HEK293 (cell line): ENCODE data around the gene RNASET2.

Source experiments
- PRDM1 ChIP-seq: fragments of 450-650 bp; formaldehyde crosslinking; IDR thresholded peaks from 2 replicates; pipeline ENCODE4; 2016; ENCODE audit warnings: missing biosample characterization, missing genetic modification characterization
- YY1 ChIP-seq: fragments of 450-650 bp; formaldehyde crosslinking; IDR thresholded peaks from 2 replicates; pipeline ENCODE4 v1.5.1; 2018; ENCODE audit warnings: missing biosample characterization, missing genetic modification characterization
- ZNF23 ChIP-seq: fragments of 450-650 bp; formaldehyde crosslinking; IDR thresholded peaks from 2 replicates; pipeline ENCODE4 v1.5.1; 2016; ENCODE audit warnings: missing biosample characterization, missing genetic modification characterization, borderline replicate concordance
- ZNF324 ChIP-seq: fragments of 450-650 bp; formaldehyde crosslinking; IDR thresholded peaks from 2 replicates; pipeline ENCODE4 v1.5.1; 2016; ENCODE audit warnings: missing biosample characterization, missing genetic modification characterization
- ZNF37A ChIP-seq: fragments of 450-650 bp; IDR thresholded peaks from 2 replicates; pipeline ENCODE4 v1.5.1; 2018; ENCODE audit warnings: missing biosample characterization, missing genetic modification characterization
- ZNF510 ChIP-seq: fragments of 450-650 bp; formaldehyde crosslinking; IDR thresholded peaks from 2 replicates; pipeline ENCODE4 v1.5.1; 2018; ENCODE audit warnings: mild to moderate bottlenecking, missing genetic modification characterization, missing biosample characterization; ENCODE audit not compliant: insufficient replicate concordance
- ZNF596 ChIP-seq: fragments of 450-650 bp; IDR thresholded peaks from 2 replicates; pipeline ENCODE4 v1.5.0; 2018; ENCODE audit warnings: missing biosample characterization, mild to moderate bottlenecking, missing genetic modification characterization, moderate library complexity
- ZNF777 ChIP-seq: fragments of 450-650 bp; formaldehyde crosslinking; IDR thresholded peaks from 2 replicates; pipeline ENCODE4 v1.5.1; 2017; ENCODE audit warnings: missing biosample characterization, missing genetic modification characterization, borderline replicate concordance
- TF ChIP-seq, protein P1 (sequence below): fragments of 450-650 bp; formaldehyde crosslinking; IDR thresholded peaks from 2 replicates; pipeline ENCODE4 v1.5.1; 2016; ENCODE audit warnings: missing biosample characterization, missing genetic modification characterization
- TF ChIP-seq, protein P2 (sequence below): fragments of 450-650 bp; formaldehyde crosslinking; IDR thresholded peaks from 2 replicates; pipeline ENCODE4 v1.5.1; 2016; ENCODE audit warnings: missing biosample characterization, missing genetic modification characterization
- TF ChIP-seq, protein P3 (sequence below): fragments of 450-650 bp; formaldehyde crosslinking; IDR thresholded peaks from 2 replicates; pipeline ENCODE4 v1.5.1; 2017; ENCODE audit warnings: missing biosample characterization, missing genetic modification characterization
- TF ChIP-seq, protein P4 (sequence below): fragments of 450-650 bp; formaldehyde crosslinking; IDR thresholded peaks from 2 replicates; pipeline ENCODE4 v1.5.0; 2017; ENCODE audit warnings: missing biosample characterization, missing genetic modification characterization, borderline replicate concordance
- TF ChIP-seq, protein P5 (sequence below): fragments of 450-650 bp; formaldehyde crosslinking; IDR thresholded peaks from 2 replicates; pipeline ENCODE4 v1.5.1; 2016; ENCODE audit warnings: missing biosample characterization, missing genetic modification characterization
- TF ChIP-seq, protein P6 (sequence below): fragments of 450-650 bp; formaldehyde crosslinking; IDR thresholded peaks from 2 replicates; pipeline ENCODE4 v1.5.1; 2016; ENCODE audit warnings: missing biosample characterization, missing genetic modification characterization

DNA sequence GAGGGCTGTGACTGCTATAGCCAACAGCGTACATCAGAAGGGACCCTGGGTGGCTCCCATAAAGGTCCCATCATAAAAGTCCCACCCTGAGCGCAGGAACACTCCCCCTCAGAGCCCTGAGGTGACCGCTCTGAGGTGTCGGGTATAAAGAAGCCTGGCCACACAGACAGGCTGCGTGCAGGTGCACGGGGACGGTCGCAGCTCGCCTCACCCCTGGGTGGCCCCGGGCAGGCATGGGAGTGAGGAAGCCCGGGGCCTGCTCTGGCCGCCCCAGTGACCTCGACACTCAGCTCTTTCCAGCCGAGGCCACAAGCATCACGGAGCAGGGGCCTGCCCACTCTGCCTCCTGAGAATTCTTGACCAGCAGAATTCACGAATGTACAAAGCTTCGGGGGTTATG is 14.4 kb upstream of the RNASET2 start:
- TF ChIP-seq, protein P1, sequence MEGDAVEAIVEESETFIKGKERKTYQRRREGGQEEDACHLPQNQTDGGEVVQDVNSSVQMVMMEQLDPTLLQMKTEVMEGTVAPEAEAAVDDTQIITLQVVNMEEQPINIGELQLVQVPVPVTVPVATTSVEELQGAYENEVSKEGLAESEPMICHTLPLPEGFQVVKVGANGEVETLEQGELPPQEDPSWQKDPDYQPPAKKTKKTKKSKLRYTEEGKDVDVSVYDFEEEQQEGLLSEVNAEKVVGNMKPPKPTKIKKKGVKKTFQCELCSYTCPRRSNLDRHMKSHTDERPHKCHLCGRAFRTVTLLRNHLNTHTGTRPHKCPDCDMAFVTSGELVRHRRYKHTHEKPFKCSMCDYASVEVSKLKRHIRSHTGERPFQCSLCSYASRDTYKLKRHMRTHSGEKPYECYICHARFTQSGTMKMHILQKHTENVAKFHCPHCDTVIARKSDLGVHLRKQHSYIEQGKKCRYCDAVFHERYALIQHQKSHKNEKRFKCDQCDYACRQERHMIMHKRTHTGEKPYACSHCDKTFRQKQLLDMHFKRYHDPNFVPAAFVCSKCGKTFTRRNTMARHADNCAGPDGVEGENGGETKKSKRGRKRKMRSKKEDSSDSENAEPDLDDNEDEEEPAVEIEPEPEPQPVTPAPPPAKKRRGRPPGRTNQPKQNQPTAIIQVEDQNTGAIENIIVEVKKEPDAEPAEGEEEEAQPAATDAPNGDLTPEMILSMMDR (tag by site-specific recombination), result no peak
- TF ChIP-seq PRDM1 (no peak), YY1 (tag by site-specific recombination) (no peak), ZNF37A (tag by site-specific recombination) (no peak), ZNF510 (tag by site-specific recombination) (no peak), ZNF23 (no peak), ZNF596 (tag by site-specific recombination) (no peak), ZNF324 (tag by site-specific recombination) (no peak), ZNF777 (tag by site-specific recombination) (no peak)
- TF ChIP-seq, protein P2, sequence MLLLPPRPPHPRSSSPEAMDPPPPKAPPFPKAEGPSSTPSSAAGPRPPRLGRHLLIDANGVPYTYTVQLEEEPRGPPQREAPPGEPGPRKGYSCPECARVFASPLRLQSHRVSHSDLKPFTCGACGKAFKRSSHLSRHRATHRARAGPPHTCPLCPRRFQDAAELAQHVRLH (tag by site-specific recombination), result no peak
- TF ChIP-seq, protein P3, sequence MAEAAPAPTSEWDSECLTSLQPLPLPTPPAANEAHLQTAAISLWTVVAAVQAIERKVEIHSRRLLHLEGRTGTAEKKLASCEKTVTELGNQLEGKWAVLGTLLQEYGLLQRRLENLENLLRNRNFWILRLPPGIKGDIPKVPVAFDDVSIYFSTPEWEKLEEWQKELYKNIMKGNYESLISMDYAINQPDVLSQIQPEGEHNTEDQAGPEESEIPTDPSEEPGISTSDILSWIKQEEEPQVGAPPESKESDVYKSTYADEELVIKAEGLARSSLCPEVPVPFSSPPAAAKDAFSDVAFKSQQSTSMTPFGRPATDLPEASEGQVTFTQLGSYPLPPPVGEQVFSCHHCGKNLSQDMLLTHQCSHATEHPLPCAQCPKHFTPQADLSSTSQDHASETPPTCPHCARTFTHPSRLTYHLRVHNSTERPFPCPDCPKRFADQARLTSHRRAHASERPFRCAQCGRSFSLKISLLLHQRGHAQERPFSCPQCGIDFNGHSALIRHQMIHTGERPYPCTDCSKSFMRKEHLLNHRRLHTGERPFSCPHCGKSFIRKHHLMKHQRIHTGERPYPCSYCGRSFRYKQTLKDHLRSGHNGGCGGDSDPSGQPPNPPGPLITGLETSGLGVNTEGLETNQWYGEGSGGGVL (tag by site-specific recombination), result no peak
- TF ChIP-seq, protein P4, sequence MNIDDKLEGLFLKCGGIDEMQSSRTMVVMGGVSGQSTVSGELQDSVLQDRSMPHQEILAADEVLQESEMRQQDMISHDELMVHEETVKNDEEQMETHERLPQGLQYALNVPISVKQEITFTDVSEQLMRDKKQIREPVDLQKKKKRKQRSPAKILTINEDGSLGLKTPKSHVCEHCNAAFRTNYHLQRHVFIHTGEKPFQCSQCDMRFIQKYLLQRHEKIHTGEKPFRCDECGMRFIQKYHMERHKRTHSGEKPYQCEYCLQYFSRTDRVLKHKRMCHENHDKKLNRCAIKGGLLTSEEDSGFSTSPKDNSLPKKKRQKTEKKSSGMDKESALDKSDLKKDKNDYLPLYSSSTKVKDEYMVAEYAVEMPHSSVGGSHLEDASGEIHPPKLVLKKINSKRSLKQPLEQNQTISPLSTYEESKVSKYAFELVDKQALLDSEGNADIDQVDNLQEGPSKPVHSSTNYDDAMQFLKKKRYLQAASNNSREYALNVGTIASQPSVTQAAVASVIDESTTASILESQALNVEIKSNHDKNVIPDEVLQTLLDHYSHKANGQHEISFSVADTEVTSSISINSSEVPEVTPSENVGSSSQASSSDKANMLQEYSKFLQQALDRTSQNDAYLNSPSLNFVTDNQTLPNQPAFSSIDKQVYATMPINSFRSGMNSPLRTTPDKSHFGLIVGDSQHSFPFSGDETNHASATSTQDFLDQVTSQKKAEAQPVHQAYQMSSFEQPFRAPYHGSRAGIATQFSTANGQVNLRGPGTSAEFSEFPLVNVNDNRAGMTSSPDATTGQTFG (tag by site-specific recombination), result no peak
- TF ChIP-seq, protein P5, sequence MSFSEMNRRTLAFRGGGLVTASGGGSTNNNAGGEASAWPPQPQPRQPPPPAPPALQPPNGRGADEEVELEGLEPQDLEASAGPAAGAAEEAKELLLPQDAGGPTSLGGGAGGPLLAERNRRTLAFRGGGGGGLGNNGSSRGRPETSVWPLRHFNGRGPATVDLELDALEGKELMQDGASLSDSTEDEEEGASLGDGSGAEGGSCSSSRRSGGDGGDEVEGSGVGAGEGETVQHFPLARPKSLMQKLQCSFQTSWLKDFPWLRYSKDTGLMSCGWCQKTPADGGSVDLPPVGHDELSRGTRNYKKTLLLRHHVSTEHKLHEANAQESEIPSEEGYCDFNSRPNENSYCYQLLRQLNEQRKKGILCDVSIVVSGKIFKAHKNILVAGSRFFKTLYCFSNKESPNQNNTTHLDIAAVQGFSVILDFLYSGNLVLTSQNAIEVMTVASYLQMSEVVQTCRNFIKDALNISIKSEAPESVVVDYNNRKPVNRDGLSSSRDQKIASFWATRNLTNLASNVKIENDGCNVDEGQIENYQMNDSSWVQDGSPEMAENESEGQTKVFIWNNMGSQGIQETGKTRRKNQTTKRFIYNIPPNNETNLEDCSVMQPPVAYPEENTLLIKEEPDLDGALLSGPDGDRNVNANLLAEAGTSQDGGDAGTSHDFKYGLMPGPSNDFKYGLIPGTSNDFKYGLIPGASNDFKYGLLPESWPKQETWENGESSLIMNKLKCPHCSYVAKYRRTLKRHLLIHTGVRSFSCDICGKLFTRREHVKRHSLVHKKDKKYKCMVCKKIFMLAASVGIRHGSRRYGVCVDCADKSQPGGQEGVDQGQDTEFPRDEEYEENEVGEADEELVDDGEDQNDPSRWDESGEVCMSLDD, result no peak
- TF ChIP-seq, protein P6, sequence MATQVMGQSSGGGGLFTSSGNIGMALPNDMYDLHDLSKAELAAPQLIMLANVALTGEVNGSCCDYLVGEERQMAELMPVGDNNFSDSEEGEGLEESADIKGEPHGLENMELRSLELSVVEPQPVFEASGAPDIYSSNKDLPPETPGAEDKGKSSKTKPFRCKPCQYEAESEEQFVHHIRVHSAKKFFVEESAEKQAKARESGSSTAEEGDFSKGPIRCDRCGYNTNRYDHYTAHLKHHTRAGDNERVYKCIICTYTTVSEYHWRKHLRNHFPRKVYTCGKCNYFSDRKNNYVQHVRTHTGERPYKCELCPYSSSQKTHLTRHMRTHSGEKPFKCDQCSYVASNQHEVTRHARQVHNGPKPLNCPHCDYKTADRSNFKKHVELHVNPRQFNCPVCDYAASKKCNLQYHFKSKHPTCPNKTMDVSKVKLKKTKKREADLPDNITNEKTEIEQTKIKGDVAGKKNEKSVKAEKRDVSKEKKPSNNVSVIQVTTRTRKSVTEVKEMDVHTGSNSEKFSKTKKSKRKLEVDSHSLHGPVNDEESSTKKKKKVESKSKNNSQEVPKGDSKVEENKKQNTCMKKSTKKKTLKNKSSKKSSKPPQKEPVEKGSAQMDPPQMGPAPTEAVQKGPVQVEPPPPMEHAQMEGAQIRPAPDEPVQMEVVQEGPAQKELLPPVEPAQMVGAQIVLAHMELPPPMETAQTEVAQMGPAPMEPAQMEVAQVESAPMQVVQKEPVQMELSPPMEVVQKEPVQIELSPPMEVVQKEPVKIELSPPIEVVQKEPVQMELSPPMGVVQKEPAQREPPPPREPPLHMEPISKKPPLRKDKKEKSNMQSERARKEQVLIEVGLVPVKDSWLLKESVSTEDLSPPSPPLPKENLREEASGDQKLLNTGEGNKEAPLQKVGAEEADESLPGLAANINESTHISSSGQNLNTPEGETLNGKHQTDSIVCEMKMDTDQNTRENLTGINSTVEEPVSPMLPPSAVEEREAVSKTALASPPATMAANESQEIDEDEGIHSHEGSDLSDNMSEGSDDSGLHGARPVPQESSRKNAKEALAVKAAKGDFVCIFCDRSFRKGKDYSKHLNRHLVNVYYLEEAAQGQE (tag by site-specific recombination), result no peak
